SK-N-SH (cell line): ENCODE results near the gene TDO2. TPM values are rescaled to one million over a fixed set of nuclear protein-coding genes. Genes with fewer than 3 reads are reported as not detected.

ENCODE experiments used
- CTCF ChIA-PET: fragments of 300-600, 350-600 bp; formaldehyde crosslinking; extraction: SDS; loops from one replicate; lab custom pipeline; 2021; lab: Yijun Ruan, JAX
- POLR2A ChIA-PET: fragments of 350-600 bp; sonication (Branson Sonifier 250); formaldehyde crosslinking; extraction: SDS; loops from one replicate; lab custom pipeline; 2020; ENCODE audit warnings: antibody characterized with exemption, inconsistent platforms; lab: Yijun Ruan, JAX
- DNase-seq: peaks from one replicate; pipeline ENCODE4 v3.0.0; 2012
- H2AFZ ChIP-seq: fragments of 200-600 bp; sonication (generic); 2 replicates; pipeline ENCODE4 v1.8.1; 2016; ENCODE audit warnings: antibody characterized with exemption, mild to moderate bottlenecking, low read depth
- H3F3A ChIP-seq: fragments of 200-600 bp; sonication (generic); replicated peaks from 2 replicates; pipeline ENCODE3; 2016; ENCODE audit warnings: antibody characterized with exemption, mild to moderate bottlenecking; ENCODE audit not compliant: insufficient read depth
- H3K27ac ChIP-seq, 2 experiments: fragments of 200-500 bp in 1 of 2; fragments of 200-600 bp in 1 of 2; sonication (Bioruptor generic) in 1 of 2; sonication (generic), shearing (Covaris generic) in 1 of 2; 2 replicates each; pipeline versions ENCODE4 v1.5.1 to v1.6.1; 2014 to 2016; ENCODE audit warnings: low read depth in 2 of 2, inconsistent platforms in 1 of 2, low read length in 1 of 2, mild to moderate bottlenecking in 1 of 2, mixed read lengths in 1 of 2
- H3K27me3 ChIP-seq: fragments of 200-600 bp; sonication (generic), shearing (Covaris generic); 2 replicates; pipeline ENCODE4 v1.6.1; 2016; ENCODE audit warnings: mixed run types; ENCODE audit not compliant: insufficient read depth
- H3K36me3 ChIP-seq, 2 experiments: fragments of 200-500 bp in 1 of 2; fragments of 200-600 bp in 1 of 2; sonication (Bioruptor generic) in 1 of 2; sonication (generic) in 1 of 2; replicated peaks in 1 of 2; 2 replicates each; pipeline versions ENCODE3 to v1.5.1; 2014 to 2016; ENCODE audit warnings: low read length in 1 of 2, mild to moderate bottlenecking in 1 of 2; ENCODE audit not compliant: insufficient read depth in 2 of 2, control insufficient read depth in 1 of 2
- H3K4me1 ChIP-seq, 2 experiments: fragments of 200-500 bp in 1 of 2; fragments of 200-600 bp in 1 of 2; sonication (Bioruptor generic) in 1 of 2; sonication (generic), shearing (Covaris generic) in 1 of 2; 2 replicates each; pipeline versions ENCODE4 v1.5.1 to v1.6.1; 2014 to 2016; ENCODE audit warnings: low read depth in 1 of 2, low read length in 1 of 2, mixed run types in 1 of 2; ENCODE audit not compliant: insufficient read depth in 2 of 2, control insufficient read depth in 1 of 2
- H3K4me2 ChIP-seq: fragments of 200-600 bp; sonication (generic), shearing (Covaris generic); 2 replicates; pipeline ENCODE4 v1.6.1; 2017; ENCODE audit warnings: mixed run types
- H3K4me3 ChIP-seq, 2 experiments: fragments of 200-500 bp in 1 of 2; fragments of 200-600 bp in 1 of 2; sonication (Bioruptor generic) in 1 of 2; sonication (generic), shearing (Covaris generic) in 1 of 2; 2 replicates each; pipeline versions ENCODE4 v1.5.1 to v1.8.1; 2014 to 2016; ENCODE audit warnings: low read depth in 2 of 2, inconsistent platforms in 1 of 2, low read length in 1 of 2, mild to moderate bottlenecking in 1 of 2, mixed read lengths in 1 of 2, moderate library complexity in 1 of 2
- H3K79me2 ChIP-seq: fragments of 200-600 bp; sonication (generic); 2 replicates; pipeline ENCODE4 v1.8.1; 2017; ENCODE audit warnings: mild to moderate bottlenecking; ENCODE audit not compliant: insufficient read depth
- H3K9ac ChIP-seq: fragments of 200-600 bp; sonication (generic); 2 replicates; pipeline ENCODE4 v1.6.1; 2017; ENCODE audit warnings: mixed run types
- H3K9me2 ChIP-seq: fragments of 200-600 bp; sonication (generic); 2 replicates; pipeline ENCODE4 v1.6.1; 2017; ENCODE audit warnings: mixed run types
- H3K9me3 ChIP-seq: fragments of 200-600 bp; sonication (generic); 2 replicates; pipeline ENCODE4 v1.6.1; 2017; ENCODE audit warnings: mixed run types, mild to moderate bottlenecking, moderate library complexity
- H4K20me1 ChIP-seq: fragments of 200-600 bp; sonication (generic); 2 replicates; pipeline ENCODE4 v1.6.1; 2017; ENCODE audit warnings: mild to moderate bottlenecking, mixed run types; ENCODE audit not compliant: insufficient read depth
- CHD2 ChIP-seq: fragments of 150-350 bp; IDR thresholded peaks from 2 replicates; pipeline ENCODE4 v1.6.1; 2018; ENCODE audit warnings: low read length; ENCODE audit not compliant: partially characterized antibody
- EP300 ChIP-seq, 2 experiments: IDR thresholded peaks; 2 replicates each; pipeline versions ENCODE4 v1.4.0 to v1.6.1; 2012; ENCODE audit warnings: borderline replicate concordance in 1 of 2, low read depth in 1 of 2, low read length in 1 of 2
- EZH2phosphoT487 ChIP-seq: fragments of 200-600 bp; sonication (generic); IDR thresholded peaks from 2 replicates; pipeline ENCODE4 v1.6.1; 2017; ENCODE audit warnings: low read depth, mixed run types, mild to moderate bottlenecking, antibody characterized with exemption, moderate library complexity, borderline replicate concordance
- FOSL2 ChIP-seq: IDR thresholded peaks from 2 replicates; pipeline ENCODE4 v1.4.0; 2012; ENCODE audit warnings: low read depth, mild to moderate bottlenecking, moderate library complexity, borderline replicate concordance
- FOXM1 ChIP-seq: IDR thresholded peaks from 2 replicates; pipeline ENCODE4 v1.4.0; 2012; ENCODE audit warnings: low read depth, mild to moderate bottlenecking
- GATA2 ChIP-seq: sonication (generic); formaldehyde crosslinking; IDR thresholded peaks from 2 replicates; pipeline ENCODE4 v1.5.0; 2020; ENCODE audit warnings: mild to moderate bottlenecking, missing genetic modification reagents
- IRF3 ChIP-seq: fragments of 150-350 bp; IDR thresholded peaks from 2 replicates; pipeline ENCODE4 v1.6.1; 2016; ENCODE audit warnings: mild to moderate bottlenecking, low read depth, low read length
- JUND ChIP-seq: IDR thresholded peaks from 2 replicates; pipeline ENCODE4 v1.4.0; 2012
- MAX ChIP-seq: IDR thresholded peaks from 2 replicates; pipeline ENCODE4 v1.4.0; 2012; ENCODE audit warnings: low read depth
- MEF2A ChIP-seq: IDR thresholded peaks from 2 replicates; pipeline ENCODE4 v1.4.0; 2012; ENCODE audit warnings: low read depth, borderline replicate concordance
- MXI1 ChIP-seq: IDR thresholded peaks from 2 replicates; pipeline ENCODE4 v1.6.1; 2012; ENCODE audit warnings: mild to moderate bottlenecking, low read depth, low read length, improper control_type of control experiment
- NFIC ChIP-seq: IDR thresholded peaks from 2 replicates; pipeline ENCODE4 v1.4.0; 2012; ENCODE audit warnings: borderline replicate concordance
- POLR2AphosphoS5 ChIP-seq: IDR thresholded peaks from 2 replicates; pipeline ENCODE4 v1.6.1; 2012; ENCODE audit warnings: low read depth, low read length
- RCOR1 ChIP-seq: fragments of 150-350 bp; IDR thresholded peaks from 2 replicates; pipeline ENCODE4 v1.6.1; 2017; ENCODE audit warnings: antibody characterized with exemption, low read length
- RFX5 ChIP-seq: IDR thresholded peaks from 2 replicates; pipeline ENCODE4 v1.6.1; 2012; ENCODE audit warnings: mild to moderate bottlenecking, improper control_type of control experiment, low read length
- SIN3A ChIP-seq: IDR thresholded peaks from 2 replicates; pipeline ENCODE4 v1.6.1; 2012; ENCODE audit warnings: low read depth, mild to moderate bottlenecking, low read length, moderate library complexity, borderline replicate concordance
- TAF1 ChIP-seq: IDR thresholded peaks from 2 replicates; pipeline ENCODE4 v1.6.1; 2012; ENCODE audit warnings: low read depth, mild to moderate bottlenecking, low read length, moderate library complexity, borderline replicate concordance
- TCF12 ChIP-seq: IDR thresholded peaks from 2 replicates; pipeline ENCODE4 v1.4.0; 2012
- YY1 ChIP-seq: IDR thresholded peaks from 2 replicates; pipeline ENCODE4 v1.4.0; 2012; ENCODE audit warnings: low read depth, mild to moderate bottlenecking
- ZBTB33 ChIP-seq: IDR thresholded peaks from 2 replicates; pipeline ENCODE4 v1.4.0; 2012; ENCODE audit warnings: low read depth, borderline replicate concordance
- WGBS: methylation state at CpG from one replicate; pipeline ENCODE4 v1.1.6; 2017; ENCODE audit warnings: low lambda C conversion rate; 5-methylcytosine and 5-hydroxymethylcytosine counted together
- polyA plus RNA-seq, 3 experiments: library from polyadenylated mRNA; depleted of rRNA; stranded (reverse); fragments of >200 nt; gene quantifications; 2 replicates each; pipeline ENCODE4 v1.2.3, GENCODE V29; 2012
- TF ChIP-seq, protein P1 (sequence below): IDR thresholded peaks from 2 replicates; pipeline ENCODE4; 2012

Gene TDO2
- polyA plus RNA-seq, 1 of the 3 experiments (the other 2 are of a cell fraction) = not detected

DNA sequence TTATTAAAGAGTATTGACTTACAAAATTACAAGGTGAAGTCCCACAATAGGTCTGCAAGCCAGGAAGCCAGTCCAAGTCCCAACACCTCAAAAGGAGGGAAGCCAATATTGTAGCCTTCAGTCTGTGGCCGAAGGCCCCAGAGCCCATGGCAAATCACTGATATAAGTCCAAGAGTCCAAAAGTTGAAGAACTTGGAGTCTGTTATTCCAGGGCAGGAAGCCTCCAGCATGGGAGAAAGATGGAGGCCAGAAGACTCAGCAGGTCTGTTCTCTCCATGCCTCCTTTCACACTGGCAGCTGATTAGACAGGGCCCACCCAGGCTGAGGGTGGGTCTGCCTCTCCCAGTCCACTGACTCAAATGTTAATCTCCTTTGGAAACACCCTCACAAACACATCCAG lies 18.1 kb downstream of the TDO2 start (continued):
- TF ChIP-seq IRF3 = no peak
- no peak for TF ChIP-seq EZH2phosphoT487

GRCh38 chr4:155924637-155925036 lies 21.1 kb downstream of the TDO2 start:
- Histone ChIP-seq H4K20me1 (no peaks in the 10 kb centered on the region), H3K27me3 (no peaks in the 10 kb centered on the region), H3K4me2 (no peak overlapping the region), H3K79me2 (no peaks in the 10 kb centered on the region)
- TF ChIP-seq SIN3A (no peak), MAX (no peak), MEF2A (no peak), CHD2 (no peak), FOSL2 (no peak), POLR2AphosphoS5 (no peak), JUND (no peak), FOXM1 (no peak), TCF12 (no peak), EP300 (IDR thresholded peaks at IDR 0.05; ENCODE audit: borderline replicate concordance in 1 of 2, low read depth in 1 of 2, low read length in 1 of 2) (no peak), GATA2 (CRISPR knock-in tag) (no peak), RFX5 (no peak)
- TF ChIP-seq, all 33 proteins: peak for 0
- Histone ChIP-seq H3K9me2 (no peaks in the 10 kb centered on the region), H3K27ac (no peak overlapping the region), H2AFZ (no peak overlapping the region), H3F3A (no peaks in the 10 kb centered on the region), H3K36me3 (no peaks in the 10 kb centered on the region), H3K4me3 (no peak overlapping the region), H3K4me1 (no peaks in the 10 kb centered on the region), H3K9ac (no peak overlapping the region), H3K9me3 (no peaks in the 10 kb centered on the region)
- no peak for DNase-seq
- ChIA-PET POLR2A (no interaction called here), CTCF (no interaction called here)
- WGBS = 37% methylated on average over 3 of the region's 3 CpGs

GRCh38 chr4:155929833-155930232 lies 26.3 kb downstream of the TDO2 start:
- Histone ChIP-seq H3K9me3 (no peaks in the 10 kb centered on the region), H3F3A (no peaks in the 10 kb centered on the region), H4K20me1 (no peaks in the 10 kb centered on the region), H3K9me2 (no peaks in the 10 kb centered on the region), H3K9ac (no peak overlapping the region), H3K4me1 (no peaks in the 10 kb centered on the region), H3K4me2 (no peak overlapping the region), H3K4me3 (no peak overlapping the region), H2AFZ (no peak overlapping the region), H3K27me3 (no peaks in the 10 kb centered on the region; the same call in 1 of the 2 replicates), H3K27ac (no peak overlapping the region), H3K79me2 (no peaks in the 10 kb centered on the region), H3K36me3 (no peaks in the 10 kb centered on the region)
- no peak for DNase-seq
- ChIA-PET POLR2A (no interaction called here), CTCF (no interaction called here)
- 67% methylated on average over 3 of the region's 3 CpGs for WGBS
- TF ChIP-seq YY1 = no peak
- TF ChIP-seq NFIC = no peak
- no peak for TF ChIP-seq TAF1
- no peak for TF ChIP-seq RCOR1
- TF ChIP-seq FOXM1 = no peak
- TF ChIP-seq, protein P1, sequence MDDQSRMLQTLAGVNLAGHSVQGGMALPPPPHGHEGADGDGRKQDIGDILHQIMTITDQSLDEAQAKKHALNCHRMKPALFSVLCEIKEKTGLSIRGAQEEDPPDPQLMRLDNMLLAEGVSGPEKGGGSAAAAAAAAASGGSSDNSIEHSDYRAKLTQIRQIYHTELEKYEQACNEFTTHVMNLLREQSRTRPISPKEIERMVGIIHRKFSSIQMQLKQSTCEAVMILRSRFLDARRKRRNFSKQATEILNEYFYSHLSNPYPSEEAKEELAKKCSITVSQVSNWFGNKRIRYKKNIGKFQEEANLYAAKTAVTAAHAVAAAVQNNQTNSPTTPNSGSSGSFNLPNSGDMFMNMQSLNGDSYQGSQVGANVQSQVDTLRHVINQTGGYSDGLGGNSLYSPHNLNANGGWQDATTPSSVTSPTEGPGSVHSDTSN = no peak
- TF ChIP-seq EP300 (IDR thresholded peaks at IDR 0.05; ENCODE audit: borderline replicate concordance in 1 of 2, low read depth in 1 of 2, low read length in 1 of 2) = no peak
- TF ChIP-seq MXI1 = no peak
- no peak for TF ChIP-seq ZBTB33
